ENCODE data around the gene PTPN9. TPM values are rescaled to one million over a fixed set of nuclear protein-coding genes. Genes with fewer than 3 reads are reported as not detected.
A peak's percentile ranks its signal among the peaks of the same experiment; 100 is the strongest.
"Not testable (repeated sequence)": the region's sequence is repeated elsewhere in the genome, so short reads cannot be mapped to it uniquely, and the experiment has no call there.

The PTPN9 gene
- total and polyA plus RNA-seq, 2 experiments from 2014 or later: 19.9 to 30.6 TPM

GRCh38 chr15:75554717-75555116, 24.4 kb downstream of the PTPN9 start:
- in situ Hi-C loops (cut with MboI): no loop called here
- 0 out of 2 replicates have a peak, but pooled peaks cover 3% of the 10 kb centered on the region for H4K20me1 ChIP-seq (ENCODE audit: insufficient read depth)
- TF ChIP-seq EZH2phosphoT487 (IDR thresholded peaks at IDR 0.05; ENCODE audit: insufficient read depth, low read depth) (no peak), EZH2 (IDR thresholded peaks at IDR 0.05; ENCODE audit: insufficient read depth, poor library complexity, severe bottlenecking) (no peak)
- no peaks in the 10 kb centered on the region for H3K36me3 ChIP-seq (ENCODE audit: low read depth)
- peak; percentile 79 for DNase-seq
- H3K9me2 ChIP-seq (ENCODE audit: insufficient read depth): no peaks in the 10 kb centered on the region
- peaks cover 88% of the 10 kb centered on the region for H3K79me2 ChIP-seq (ENCODE audit: insufficient read depth)
- H3F3A ChIP-seq (ENCODE audit: insufficient read depth): peaks cover 9% of the 10 kb centered on the region; the same call in 1 of the 2 replicates
- H3K27me3 ChIP-seq (replicated peaks; ENCODE audit: insufficient read depth): no peaks in the 10 kb centered on the region
- H3K27ac ChIP-seq: peak overlapping the region; percentile 39
- H3K9me3 ChIP-seq (ENCODE audit: low read depth): no peaks in the 10 kb centered on the region
- H3K4me1 ChIP-seq (ENCODE audit: insufficient read depth): no peaks in the 10 kb centered on the region
- H2AFZ ChIP-seq: no peak overlapping the region
- H3K9ac ChIP-seq: no peak overlapping the region
- no peak overlapping the region for H3K4me2 ChIP-seq (ENCODE audit: unreplicated experiment)
- H3K4me3 ChIP-seq: no peak overlapping the region

GRCh38 chr15:75553659-75554058, 25.5 kb downstream of the PTPN9 start:
- peaks cover 8% of the 10 kb centered on the region; the same call in 1 of the 2 replicates for H4K20me1 ChIP-seq (ENCODE audit: insufficient read depth)
- H2AFZ ChIP-seq: no peak overlapping the region
- H3K36me3 ChIP-seq (ENCODE audit: low read depth): no peaks in the 10 kb centered on the region
- peaks cover 97% of the 10 kb centered on the region for H3K79me2 ChIP-seq (ENCODE audit: insufficient read depth)
- no peaks in the 10 kb centered on the region for H3K9me3 ChIP-seq (ENCODE audit: low read depth)
- H3K4me2 ChIP-seq (ENCODE audit: unreplicated experiment): no peak overlapping the region
- no peaks in the 10 kb centered on the region for H3K9me2 ChIP-seq (ENCODE audit: insufficient read depth)
- peaks cover 9% of the 10 kb centered on the region; the same call in 1 of the 2 replicates for H3F3A ChIP-seq (ENCODE audit: insufficient read depth)
- H3K27ac ChIP-seq: no peak overlapping the region
- H3K4me3 ChIP-seq: no peak overlapping the region
- no peaks in the 10 kb centered on the region for H3K27me3 ChIP-seq (replicated peaks; ENCODE audit: insufficient read depth)
- in situ Hi-C loops (cut with MboI): no loop called here
- TF ChIP-seq EZH2 (IDR thresholded peaks at IDR 0.05; ENCODE audit: insufficient read depth, poor library complexity, severe bottlenecking) (no peak), EZH2phosphoT487 (IDR thresholded peaks at IDR 0.05; ENCODE audit: insufficient read depth, low read depth) (no peak)
- H3K4me1 ChIP-seq (ENCODE audit: insufficient read depth): no peaks in the 10 kb centered on the region
- no peak for DNase-seq
- H3K9ac ChIP-seq: no peak overlapping the region

GRCh38 chr15:75551091-75551490, 28.0 kb downstream of the PTPN9 start:
- Histone ChIP-seq H3F3A (ENCODE audit: insufficient read depth) (peaks cover 9% of the 10 kb centered on the region; the same call in 1 of the 2 replicates), H3K36me3 (ENCODE audit: low read depth) (no peaks in the 10 kb centered on the region), H3K79me2 (ENCODE audit: insufficient read depth) (peaks cover 100% of the 10 kb centered on the region), H3K4me2 (ENCODE audit: unreplicated experiment) (no peak overlapping the region), H3K4me1 (ENCODE audit: insufficient read depth) (no peaks in the 10 kb centered on the region), H3K9ac (no peak overlapping the region), H3K9me3 (ENCODE audit: low read depth) (no peaks in the 10 kb centered on the region), H2AFZ (no peak overlapping the region), H3K9me2 (ENCODE audit: insufficient read depth) (no peaks in the 10 kb centered on the region), H3K4me3 (no peak overlapping the region), H3K27me3 (replicated peaks; ENCODE audit: insufficient read depth) (no peaks in the 10 kb centered on the region), H4K20me1 (ENCODE audit: insufficient read depth) (peaks cover 11% of the 10 kb centered on the region; the same call in 1 of the 2 replicates), H3K27ac (no peak overlapping the region)
- 98 to 99% methylated on average over 4 of the region's 4 CpGs for WGBS, 2 experiments (ENCODE audit: low coverage in 1 of 2, low lambda C conversion rate in 2 of 2, missing lambda C conversion rate in 2 of 2)
- DNase-seq: no peak
- TF ChIP-seq EZH2phosphoT487 (IDR thresholded peaks at IDR 0.05; ENCODE audit: insufficient read depth, low read depth): no peak
- TF ChIP-seq EZH2 (IDR thresholded peaks at IDR 0.05; ENCODE audit: insufficient read depth, poor library complexity, severe bottlenecking): no peak
- in situ Hi-C loops (cut with MboI): no loop called here

- Histone ChIP-seq H3K4me2 (ENCODE audit: unreplicated experiment) (no peak overlapping the region), H3K9me2 (ENCODE audit: insufficient read depth) (no peaks in the 10 kb centered on the region), H3K79me2 (ENCODE audit: insufficient read depth) (peaks cover 100% of the 10 kb centered on the region), H2AFZ (no peak overlapping the region), H3K4me3 (no peak overlapping the region), H4K20me1 (ENCODE audit: insufficient read depth) (peaks cover 12% of the 10 kb centered on the region; the same call in 1 of the 2 replicates), H3K27ac (no peak overlapping the region), H3K9ac (no peak overlapping the region), H3F3A (ENCODE audit: insufficient read depth) (peaks cover 15% of the 10 kb centered on the region; the same call in 1 of the 2 replicates), H3K36me3 (ENCODE audit: low read depth) (no peaks in the 10 kb centered on the region), H3K4me1 (ENCODE audit: insufficient read depth) (peaks cover 7% of the 10 kb centered on the region; the same call in 1 of the 2 replicates), H3K9me3 (ENCODE audit: low read depth) (no peaks in the 10 kb centered on the region), H3K27me3 (replicated peaks; ENCODE audit: insufficient read depth) (no peaks in the 10 kb centered on the region)
- in situ Hi-C loops (cut with MboI): no loop called here
- WGBS, 2 experiments (ENCODE audit: low coverage in 1 of 2, low lambda C conversion rate in 2 of 2, missing lambda C conversion rate in 2 of 2): 47 to 59% methylated on average over 1 of the region's 1 CpG
- DNase-seq: no peak
- TF ChIP-seq EZH2phosphoT487 (IDR thresholded peaks at IDR 0.05; ENCODE audit: insufficient read depth, low read depth) (no peak), EZH2 (IDR thresholded peaks at IDR 0.05; ENCODE audit: insufficient read depth, poor library complexity, severe bottlenecking) (no peak)
Measured at GRCh38 chr15:75545064-75545463, 34.1 kb downstream of the PTPN9 start.

- H4K20me1 ChIP-seq (ENCODE audit: insufficient read depth): peaks cover 9% of the 10 kb centered on the region; the same call in 1 of the 2 replicates
- H3K9ac ChIP-seq: no peak overlapping the region
- no peak overlapping the region for H3K27ac ChIP-seq
- no peaks in the 10 kb centered on the region for H3K9me3 ChIP-seq (ENCODE audit: low read depth)
- peaks cover 15% of the 10 kb centered on the region; the same call in 1 of the 2 replicates for H3F3A ChIP-seq (ENCODE audit: insufficient read depth)
- H2AFZ ChIP-seq: no peak overlapping the region
- H3K4me3 ChIP-seq: no peak overlapping the region
- 70 to 71% methylated on average over 2 of the region's 2 CpGs for WGBS, 2 experiments (ENCODE audit: low coverage in 1 of 2, low lambda C conversion rate in 2 of 2, missing lambda C conversion rate in 2 of 2)
- H3K4me1 ChIP-seq (ENCODE audit: insufficient read depth): peaks cover 7% of the 10 kb centered on the region; the same call in 1 of the 2 replicates
- in situ Hi-C loops (cut with MboI): no loop called here
- H3K4me2 ChIP-seq (ENCODE audit: unreplicated experiment): no peak overlapping the region
- H3K36me3 ChIP-seq (ENCODE audit: low read depth): no peaks in the 10 kb centered on the region
- H3K27me3 ChIP-seq (replicated peaks; ENCODE audit: insufficient read depth): no peaks in the 10 kb centered on the region
- TF ChIP-seq EZH2phosphoT487 (IDR thresholded peaks at IDR 0.05; ENCODE audit: insufficient read depth, low read depth) (no peak), EZH2 (IDR thresholded peaks at IDR 0.05; ENCODE audit: insufficient read depth, poor library complexity, severe bottlenecking) (no peak)
- no peak for DNase-seq
- no peaks in the 10 kb centered on the region for H3K9me2 ChIP-seq (ENCODE audit: insufficient read depth)
- peaks cover 100% of the 10 kb centered on the region for H3K79me2 ChIP-seq (ENCODE audit: insufficient read depth)
Measured at GRCh38 chr15:75544359-75544758, 34.8 kb downstream of the PTPN9 start.

GRCh38 chr15:75542949-75543545, 36.1 kb downstream of the PTPN9 start:
- H3K9me2 ChIP-seq (ENCODE audit: insufficient read depth); H2AFZ ChIP-seq; H3K27ac ChIP-seq; H3K9me3 ChIP-seq (ENCODE audit: low read depth); H4K20me1 ChIP-seq (ENCODE audit: insufficient read depth); H3K27me3 ChIP-seq (replicated peaks; ENCODE audit: insufficient read depth); H3K4me2 ChIP-seq (ENCODE audit: unreplicated experiment); in situ Hi-C loops (cut with MboI); H3K36me3 ChIP-seq (ENCODE audit: low read depth); H3K4me1 ChIP-seq (ENCODE audit: insufficient read depth); DNase-seq; H3K4me3 ChIP-seq; H3K9ac ChIP-seq: not testable (repeated sequence)
- WGBS, 2 experiments (ENCODE audit: low coverage in 1 of 2, low lambda C conversion rate in 2 of 2, missing lambda C conversion rate in 2 of 2): 53 to 65% methylated on average over 5 to 6 of the region's 6 CpGs
- H3F3A ChIP-seq (ENCODE audit: insufficient read depth): peaks cover 15% of the 10 kb centered on the region; the same call in 1 of the 2 replicates
- peaks cover 100% of the 10 kb centered on the region for H3K79me2 ChIP-seq (ENCODE audit: insufficient read depth)

Measured in GM23248 (cell line).